CD1c-positive myeloid dendritic cell (primary cell): ENCODE data around the gene TCF4.

ENCODE experiments used
- DNase-seq: peaks from one replicate; pipeline ENCODE4 v3.0.0-alpha.2; 2016; ENCODE audit errors: extremely low spot score

Gene TCF4

GRCh38 chr18:55384551-55385275 lies 203.3 kb downstream of the TCF4 start:
- DNase-seq = peak; percentile 17

GRCh38 chr18:55384115-55384514 lies 203.9 kb downstream of the TCF4 start:
- DNase-seq = no peak

GRCh38 chr18:55382277-55382805 lies 205.7 kb downstream of the TCF4 start:
- DNase-seq = no peak

GRCh38 chr18:55381277-55381676 lies 206.7 kb downstream of the TCF4 start:
- no peak for DNase-seq

- no peak for DNase-seq
These were observed 207.4 kb downstream of the TCF4 start for GRCh38 chr18:55380589-55380988.

- DNase-seq = peak; percentile 79
These were observed 211.6 kb downstream of the TCF4 start for GRCh38 chr18:55376387-55376786.

- no peak for DNase-seq
These were observed 212.1 kb downstream of the TCF4 start for GRCh38 chr18:55375930-55376329.

- no peak for DNase-seq
These were observed 213.3 kb downstream of the TCF4 start for GRCh38 chr18:55374741-55375140.

- DNase-seq = no peak
These were observed 215.8 kb downstream of the TCF4 start for GRCh38 chr18:55372209-55372608.

GRCh38 chr18:55370936-55371335 lies 217.1 kb downstream of the TCF4 start:
- DNase-seq = no peak

GRCh38 chr18:55369346-55369745 lies 218.6 kb downstream of the TCF4 start:
- DNase-seq = no peak

GRCh38 chr18:55365342-55365741 lies 222.7 kb downstream of the TCF4 start:
- DNase-seq = no peak

GRCh38 chr18:55362303-55362702 lies 225.7 kb downstream of the TCF4 start:
- no peak for DNase-seq

- DNase-seq = no peak
These were observed 226.3 kb downstream of the TCF4 start for GRCh38 chr18:55361492-55362250.

GRCh38 chr18:55360061-55360460 lies 227.9 kb downstream of the TCF4 start:
- no peak for DNase-seq

- DNase-seq = no peak
These were observed 231.2 kb downstream of the TCF4 start for GRCh38 chr18:55356815-55357214.

- no peak for DNase-seq
These were observed 232.8 kb downstream of the TCF4 start for GRCh38 chr18:55355223-55355622.

- no peak for DNase-seq
These were observed 233.2 kb downstream of the TCF4 start for GRCh38 chr18:55354795-55355194.

GRCh38 chr18:55353806-55354205 lies 234.2 kb downstream of the TCF4 start:
- DNase-seq = no peak

- DNase-seq = no peak
These were observed 234.6 kb downstream of the TCF4 start for GRCh38 chr18:55353391-55353790.

- no peak for DNase-seq
These were observed 235.8 kb downstream of the TCF4 start for GRCh38 chr18:55351980-55352714.

GRCh38 chr18:55351241-55351691 lies 236.7 kb downstream of the TCF4 start:
- no peak for DNase-seq
